ENCODE data around the gene FAM174C.

The FAM174C gene

DNA sequence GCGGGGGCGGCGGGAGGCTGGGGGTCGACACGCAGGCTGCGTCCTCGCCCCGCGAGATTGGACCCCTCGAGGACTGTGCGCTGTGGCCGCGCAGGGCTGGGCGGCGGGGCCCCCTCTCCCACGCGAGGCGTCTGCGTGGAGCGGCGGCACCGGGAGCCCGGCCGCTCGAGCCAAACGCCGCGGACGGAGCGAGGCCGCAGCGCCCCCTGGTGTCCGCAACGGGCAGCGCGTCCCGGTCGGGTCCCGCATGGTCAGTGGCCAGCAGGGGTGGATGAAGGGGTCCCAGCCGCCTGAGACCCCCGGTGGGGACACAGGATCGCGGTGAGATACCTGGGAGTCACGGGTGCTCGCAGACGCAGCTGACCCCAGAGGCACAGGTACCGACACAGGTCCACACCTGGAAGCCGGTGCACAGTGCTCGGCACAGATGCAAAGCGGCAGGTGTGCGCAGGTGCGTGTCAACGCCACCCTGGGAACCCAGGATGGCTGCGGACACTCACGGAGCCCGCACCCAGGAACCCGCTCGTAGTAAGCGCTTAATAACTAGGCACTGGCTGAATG lies 8.3 kb upstream of the FAM174C start (continued):
- peak; percentile 58; the same call in 1 of the 2 replicates for TF ChIP-seq KLF10 (tag by site-specific recombination; IDR thresholded peaks at IDR 0.05)
- TF ChIP-seq ZSCAN30 (tag by site-specific recombination; IDR thresholded peaks at IDR 0.05): peak; percentile 85
- TF ChIP-seq, protein P1, sequence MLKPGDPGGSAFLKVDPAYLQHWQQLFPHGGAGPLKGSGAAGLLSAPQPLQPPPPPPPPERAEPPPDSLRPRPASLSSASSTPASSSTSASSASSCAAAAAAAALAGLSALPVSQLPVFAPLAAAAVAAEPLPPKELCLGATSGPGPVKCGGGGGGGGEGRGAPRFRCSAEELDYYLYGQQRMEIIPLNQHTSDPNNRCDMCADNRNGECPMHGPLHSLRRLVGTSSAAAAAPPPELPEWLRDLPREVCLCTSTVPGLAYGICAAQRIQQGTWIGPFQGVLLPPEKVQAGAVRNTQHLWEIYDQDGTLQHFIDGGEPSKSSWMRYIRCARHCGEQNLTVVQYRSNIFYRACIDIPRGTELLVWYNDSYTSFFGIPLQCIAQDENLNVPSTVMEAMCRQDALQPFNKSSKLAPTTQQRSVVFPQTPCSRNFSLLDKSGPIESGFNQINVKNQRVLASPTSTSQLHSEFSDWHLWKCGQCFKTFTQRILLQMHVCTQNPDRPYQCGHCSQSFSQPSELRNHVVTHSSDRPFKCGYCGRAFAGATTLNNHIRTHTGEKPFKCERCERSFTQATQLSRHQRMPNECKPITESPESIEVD (tag by site-specific recombination; IDR thresholded peaks at IDR 0.05): no peak
- no peak for TF ChIP-seq ZNF23 (tag by site-specific recombination; IDR thresholded peaks at IDR 0.05; ENCODE audit: borderline replicate concordance)
- TF ChIP-seq ZNF660 (tag by site-specific recombination; IDR thresholded peaks at IDR 0.05): peak; percentile 80
- TF ChIP-seq ZNF366 (tag by site-specific recombination; conservative IDR thresholded peaks at IDR 0.05): 0 out of 2 replicates have a peak, but pooled peaks have one; percentile 23
- TF ChIP-seq YY2 (tag by site-specific recombination; IDR thresholded peaks at IDR 0.05): no peak
- TF ChIP-seq ZNF561 (tag by site-specific recombination; IDR thresholded peaks at IDR 0.05; ENCODE audit: borderline replicate concordance): peak; percentile 54; the same call in 1 of the 2 replicates
- TF ChIP-seq, protein P2, sequence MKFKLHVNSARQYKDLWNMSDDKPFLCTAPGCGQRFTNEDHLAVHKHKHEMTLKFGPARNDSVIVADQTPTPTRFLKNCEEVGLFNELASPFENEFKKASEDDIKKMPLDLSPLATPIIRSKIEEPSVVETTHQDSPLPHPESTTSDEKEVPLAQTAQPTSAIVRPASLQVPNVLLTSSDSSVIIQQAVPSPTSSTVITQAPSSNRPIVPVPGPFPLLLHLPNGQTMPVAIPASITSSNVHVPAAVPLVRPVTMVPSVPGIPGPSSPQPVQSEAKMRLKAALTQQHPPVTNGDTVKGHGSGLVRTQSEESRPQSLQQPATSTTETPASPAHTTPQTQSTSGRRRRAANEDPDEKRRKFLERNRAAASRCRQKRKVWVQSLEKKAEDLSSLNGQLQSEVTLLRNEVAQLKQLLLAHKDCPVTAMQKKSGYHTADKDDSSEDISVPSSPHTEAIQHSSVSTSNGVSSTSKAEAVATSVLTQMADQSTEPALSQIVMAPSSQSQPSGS (tag by site-specific recombination; IDR thresholded peaks at IDR 0.05; ENCODE audit: low read depth): no peak
- TF ChIP-seq SCRT1 (tag by site-specific recombination; IDR thresholded peaks at IDR 0.05; ENCODE audit: borderline replicate concordance): peak; percentile 78
- TF ChIP-seq ZEB2 (tag by site-specific recombination; IDR thresholded peaks at IDR 0.05): peak; percentile 97
- TF ChIP-seq ZNF658 (tag by site-specific recombination; IDR thresholded peaks at IDR 0.05): no peak

DNA sequence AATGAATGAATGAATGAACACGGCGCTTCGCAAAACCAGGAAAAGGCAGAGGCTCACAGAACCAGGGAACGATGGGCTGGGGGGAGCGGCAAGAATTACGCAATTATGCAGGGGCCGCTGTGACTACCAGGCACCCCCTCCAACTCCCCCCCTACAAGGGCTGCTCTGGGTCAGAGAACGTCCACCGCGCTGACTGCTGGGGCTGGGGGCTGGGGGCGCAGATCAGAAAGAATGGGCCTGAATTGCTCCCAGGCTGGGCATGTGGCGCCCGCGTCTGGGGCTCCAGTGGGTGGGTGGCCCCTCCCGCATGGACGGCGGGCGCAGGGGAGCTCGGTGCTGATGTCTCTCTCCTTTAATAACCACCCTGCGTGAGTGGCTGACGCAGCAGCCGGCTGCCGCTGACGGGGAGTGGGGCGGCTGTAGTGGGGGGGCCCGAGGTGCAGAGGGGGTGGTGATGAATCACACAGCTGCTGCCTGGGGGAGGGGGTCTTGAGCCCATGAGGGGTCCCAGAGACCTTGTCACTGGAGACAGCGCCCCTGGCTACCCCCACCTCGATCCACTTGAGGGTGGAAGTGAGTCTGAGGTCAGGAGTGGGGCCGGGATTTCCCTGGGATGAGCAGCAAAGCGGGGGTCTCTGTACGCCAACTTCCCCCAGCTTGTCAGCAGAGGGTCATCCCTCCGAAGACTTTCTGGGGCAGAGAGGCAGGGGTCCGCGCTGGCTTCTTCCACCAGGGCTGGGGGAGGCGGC lies 7.7 kb upstream of the FAM174C start:
- CTCF ChIA-PET: interaction anchor here (0.6 to 11.3 kb wide), 9 partner anchors 10 to 152 kb away, joined by 3 to 299 read pairs (median 6); partner anchors contain the start of gene ATP5F1D
- Histone ChIP-seq H3K36me3 (ENCODE audit: control insufficient read depth in 2 of 2, insufficient read depth in 1 of 2, low read length in 2 of 2) (peaks cover 4 to 29% of the 10 kb centered on the region in 2 experiments; a peak in 2 of 3 replicates), H3K27ac (ENCODE audit: extremely low read depth, low read depth, low read length) (no peak overlapping the region), H3K4me1 (ENCODE audit: control insufficient read depth, insufficient read depth, low read length) (peaks cover 20% of the 10 kb centered on the region), H3K9me3 (ENCODE audit: control insufficient read depth, insufficient read depth, low read depth, low read length) (no peaks in the 10 kb centered on the region), H3K4me3 (ENCODE audit: low read depth, low read length) (no peak overlapping the region)
- POLR2A ChIA-PET: interaction anchor here (3.2 to 7.7 kb wide), 2 partner anchors 11 to 23 kb away, joined by 128 to 407 read pairs; no protein-coding TSS in a partner anchor
- no peak for TF ChIP-seq ZNF624 (tag by site-specific recombination; IDR thresholded peaks at IDR 0.05)
- TF ChIP-seq ZNF404 (tag by site-specific recombination; IDR thresholded peaks at IDR 0.05): no peak
- TF ChIP-seq ZNF114 (tag by site-specific recombination; IDR thresholded peaks at IDR 0.05): no peak
- TF ChIP-seq ZNF140 (tag by site-specific recombination; IDR thresholded peaks at IDR 0.05): no peak
- no peak for TF ChIP-seq ZNF747 (tag by site-specific recombination; IDR thresholded peaks at IDR 0.05)
- TF ChIP-seq ZSCAN16 (tag by site-specific recombination; IDR thresholded peaks at IDR 0.05): peak; percentile 92
- TF ChIP-seq ZNF266 (tag by site-specific recombination; IDR thresholded peaks at IDR 0.05; ENCODE audit: low read depth): no peak
- TF ChIP-seq, protein P3, sequence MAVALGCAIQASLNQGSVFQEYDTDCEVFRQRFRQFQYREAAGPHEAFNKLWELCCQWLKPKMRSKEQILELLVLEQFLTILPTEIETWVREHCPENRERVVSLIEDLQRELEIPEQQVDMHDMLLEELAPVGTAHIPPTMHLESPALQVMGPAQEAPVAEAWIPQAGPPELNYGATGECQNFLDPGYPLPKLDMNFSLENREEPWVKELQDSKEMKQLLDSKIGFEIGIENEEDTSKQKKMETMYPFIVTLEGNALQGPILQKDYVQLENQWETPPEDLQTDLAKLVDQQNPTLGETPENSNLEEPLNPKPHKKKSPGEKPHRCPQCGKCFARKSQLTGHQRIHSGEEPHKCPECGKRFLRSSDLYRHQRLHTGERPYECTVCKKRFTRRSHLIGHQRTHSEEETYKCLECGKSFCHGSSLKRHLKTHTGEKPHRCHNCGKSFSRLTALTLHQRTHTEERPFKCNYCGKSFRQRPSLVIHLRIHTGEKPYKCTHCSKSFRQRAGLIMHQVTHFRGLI (tag by site-specific recombination; IDR thresholded peaks at IDR 0.05): no peak
- no peak for TF ChIP-seq GLI2 (tag by site-specific recombination; IDR thresholded peaks at IDR 0.05; ENCODE audit: borderline replicate concordance, low read depth)
- TF ChIP-seq, protein P4, sequence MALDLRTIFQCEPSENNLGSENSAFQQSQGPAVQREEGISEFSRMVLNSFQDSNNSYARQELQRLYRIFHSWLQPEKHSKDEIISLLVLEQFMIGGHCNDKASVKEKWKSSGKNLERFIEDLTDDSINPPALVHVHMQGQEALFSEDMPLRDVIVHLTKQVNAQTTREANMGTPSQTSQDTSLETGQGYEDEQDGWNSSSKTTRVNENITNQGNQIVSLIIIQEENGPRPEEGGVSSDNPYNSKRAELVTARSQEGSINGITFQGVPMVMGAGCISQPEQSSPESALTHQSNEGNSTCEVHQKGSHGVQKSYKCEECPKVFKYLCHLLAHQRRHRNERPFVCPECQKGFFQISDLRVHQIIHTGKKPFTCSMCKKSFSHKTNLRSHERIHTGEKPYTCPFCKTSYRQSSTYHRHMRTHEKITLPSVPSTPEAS (tag by site-specific recombination; IDR thresholded peaks at IDR 0.05): no peak
- no peak for TF ChIP-seq YY2 (tag by site-specific recombination; IDR thresholded peaks at IDR 0.05)
- TF ChIP-seq ZNF777 (tag by site-specific recombination; IDR thresholded peaks at IDR 0.05; ENCODE audit: borderline replicate concordance): no peak
- TF ChIP-seq ZNF571 (tag by site-specific recombination; IDR thresholded peaks at IDR 0.05): no peak
- TF ChIP-seq ZNF529 (tag by site-specific recombination; IDR thresholded peaks at IDR 0.05; ENCODE audit: insufficient replicate concordance): no peak
- TF ChIP-seq ZNF37A (tag by site-specific recombination; IDR thresholded peaks at IDR 0.05): no peak
- TF ChIP-seq GLIS1 (tag by site-specific recombination; IDR thresholded peaks at IDR 0.05): peak; percentile 34
- no peak for TF ChIP-seq KLF9 (tag by site-specific recombination; IDR thresholded peaks at IDR 0.05; ENCODE audit: low read depth)
- TF ChIP-seq OSR2 (tag by site-specific recombination; IDR thresholded peaks at IDR 0.05): peak; percentile 25; the same call in 1 of the 2 replicates
- TF ChIP-seq ZNF132 (tag by site-specific recombination; IDR thresholded peaks at IDR 0.05; ENCODE audit: borderline replicate concordance): no peak
- peak; percentile 58; the same call in 1 of the 2 replicates for TF ChIP-seq EGR2 (tag by site-specific recombination; IDR thresholded peaks at IDR 0.05; ENCODE audit: low read depth)
- peak; percentile 58 for TF ChIP-seq SP7 (tag by site-specific recombination; IDR thresholded peaks at IDR 0.05)
